ENCODE data around the gene NDUFB2.

DNA sequence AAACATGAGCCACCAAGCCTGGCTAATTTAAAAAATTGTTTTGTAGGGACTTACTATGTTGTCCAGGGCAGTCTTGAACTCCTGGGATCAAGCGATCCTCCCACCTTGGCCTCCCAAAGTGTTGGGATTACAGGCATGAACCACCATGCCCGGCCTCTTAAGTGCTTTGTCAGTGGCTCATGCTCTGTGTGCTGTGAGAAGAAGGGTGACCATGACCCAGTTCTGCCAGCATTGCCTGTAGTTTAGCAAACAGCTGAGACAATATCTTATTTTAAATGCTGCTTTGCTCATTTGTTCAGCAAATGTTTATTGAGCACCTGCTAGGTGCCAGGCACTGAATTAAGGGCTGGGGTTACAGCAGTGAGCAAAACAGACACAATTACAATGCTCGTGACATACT, 14.7 kb upstream of the NDUFB2 start:
- TF ChIP-seq, protein P1, sequence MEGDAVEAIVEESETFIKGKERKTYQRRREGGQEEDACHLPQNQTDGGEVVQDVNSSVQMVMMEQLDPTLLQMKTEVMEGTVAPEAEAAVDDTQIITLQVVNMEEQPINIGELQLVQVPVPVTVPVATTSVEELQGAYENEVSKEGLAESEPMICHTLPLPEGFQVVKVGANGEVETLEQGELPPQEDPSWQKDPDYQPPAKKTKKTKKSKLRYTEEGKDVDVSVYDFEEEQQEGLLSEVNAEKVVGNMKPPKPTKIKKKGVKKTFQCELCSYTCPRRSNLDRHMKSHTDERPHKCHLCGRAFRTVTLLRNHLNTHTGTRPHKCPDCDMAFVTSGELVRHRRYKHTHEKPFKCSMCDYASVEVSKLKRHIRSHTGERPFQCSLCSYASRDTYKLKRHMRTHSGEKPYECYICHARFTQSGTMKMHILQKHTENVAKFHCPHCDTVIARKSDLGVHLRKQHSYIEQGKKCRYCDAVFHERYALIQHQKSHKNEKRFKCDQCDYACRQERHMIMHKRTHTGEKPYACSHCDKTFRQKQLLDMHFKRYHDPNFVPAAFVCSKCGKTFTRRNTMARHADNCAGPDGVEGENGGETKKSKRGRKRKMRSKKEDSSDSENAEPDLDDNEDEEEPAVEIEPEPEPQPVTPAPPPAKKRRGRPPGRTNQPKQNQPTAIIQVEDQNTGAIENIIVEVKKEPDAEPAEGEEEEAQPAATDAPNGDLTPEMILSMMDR (IDR thresholded peaks at IDR 0.05 in 8 of 11, conservative IDR thresholded peaks at IDR 0.05 in 3 of 11), result no peak
- TF ChIP-seq POLR2A (IDR thresholded peaks at IDR 0.05), result no peak

Data from spleen (tissue), 7 donors.